Skeletal muscle satellite cell (primary cell): ENCODE measurements around the gene DIAPH3.
"Not testable (repeated sequence)": the region's sequence is repeated elsewhere in the genome, so short reads cannot be mapped to it uniquely, and the experiment has no call there.

ENCODE experiments used
- H3K27me3 ChIP-seq: 2 replicates; pipeline ENCODE4 v1.7.0; 2013; ENCODE audit warnings: low read length; ENCODE audit not compliant: control insufficient read depth, insufficient read depth
- H3K36me3 ChIP-seq: 2 replicates; pipeline ENCODE4 v1.7.0; 2013; ENCODE audit warnings: mild to moderate bottlenecking, control low read depth, low read length; ENCODE audit not compliant: insufficient read depth
- H3K4me1 ChIP-seq: 2 replicates; pipeline ENCODE4 v1.7.0; 2013; ENCODE audit warnings: low read length; ENCODE audit not compliant: control insufficient read depth, insufficient read depth
- H3K4me2 ChIP-seq: 2 replicates; pipeline ENCODE4 v1.7.0; 2013; ENCODE audit warnings: mild to moderate bottlenecking, low read length
- H3K4me3 ChIP-seq: 2 replicates; pipeline ENCODE4 v1.7.0; 2013; ENCODE audit warnings: low read length
- H3K9ac ChIP-seq: 2 replicates; pipeline ENCODE4 v1.7.0; 2013; ENCODE audit warnings: mild to moderate bottlenecking, low read depth, low read length, moderate library complexity
- H3K9me3 ChIP-seq: replicated peaks from 2 replicates; pipeline ENCODE4 v1.7.0; 2013; ENCODE audit warnings: mild to moderate bottlenecking, control low read depth, low read length

DIAPH3 gene

DNA sequence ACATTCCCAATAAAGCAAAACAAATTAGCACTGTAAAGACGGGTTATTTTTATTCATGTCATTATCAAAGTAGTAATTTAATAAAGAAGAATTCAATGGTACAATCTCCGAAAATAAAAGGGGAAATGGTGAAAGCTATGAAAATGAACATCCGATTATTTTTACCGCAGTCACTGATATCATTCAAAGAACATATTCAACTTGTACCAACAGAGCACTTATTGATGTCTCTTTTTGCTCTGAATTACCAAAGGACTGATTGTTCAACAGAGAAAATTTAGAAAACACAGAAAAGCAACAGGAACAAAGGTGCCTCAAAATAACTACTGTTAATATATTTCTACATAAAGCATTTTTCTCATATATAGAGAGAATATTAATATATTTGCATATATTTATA lies 119.4 kb downstream of the DIAPH3 start:
- H3K36me3 ChIP-seq, result no peaks in the 10 kb centered on the region
- no peaks in the 10 kb centered on the region for H3K27me3 ChIP-seq
- no peaks in the 10 kb centered on the region for H3K4me1 ChIP-seq
- no peak overlapping the region for H3K4me2 ChIP-seq
- no peak overlapping the region for H3K9ac ChIP-seq
- no peak overlapping the region for H3K4me3 ChIP-seq
- no peaks in the 10 kb centered on the region for H3K9me3 ChIP-seq

DNA sequence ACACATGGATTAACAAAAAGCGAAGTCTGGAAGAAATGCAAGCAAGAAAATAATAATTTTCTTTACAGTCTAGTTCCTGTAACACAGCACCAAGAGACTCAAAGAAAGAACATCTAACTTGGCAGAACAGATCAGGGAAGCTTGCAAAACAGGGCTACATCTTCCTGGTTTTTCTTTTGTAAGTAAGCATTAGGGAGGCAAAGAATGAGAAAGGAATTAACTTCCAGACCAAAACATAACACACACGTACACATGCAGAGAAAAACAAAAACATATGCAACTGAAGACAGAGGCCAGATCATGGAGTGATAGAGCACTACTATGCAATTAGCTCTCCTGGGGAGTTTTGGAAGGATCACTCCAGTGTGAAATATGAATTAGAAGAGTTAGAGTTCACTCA lies 120.5 kb downstream of the DIAPH3 start:
- Histone ChIP-seq H3K4me3 (no peak overlapping the region), H3K36me3 (no peaks in the 10 kb centered on the region), H3K27me3 (no peaks in the 10 kb centered on the region), H3K9ac (no peak overlapping the region), H3K9me3 (no peaks in the 10 kb centered on the region), H3K4me2 (no peak overlapping the region), H3K4me1 (no peaks in the 10 kb centered on the region)

DNA sequence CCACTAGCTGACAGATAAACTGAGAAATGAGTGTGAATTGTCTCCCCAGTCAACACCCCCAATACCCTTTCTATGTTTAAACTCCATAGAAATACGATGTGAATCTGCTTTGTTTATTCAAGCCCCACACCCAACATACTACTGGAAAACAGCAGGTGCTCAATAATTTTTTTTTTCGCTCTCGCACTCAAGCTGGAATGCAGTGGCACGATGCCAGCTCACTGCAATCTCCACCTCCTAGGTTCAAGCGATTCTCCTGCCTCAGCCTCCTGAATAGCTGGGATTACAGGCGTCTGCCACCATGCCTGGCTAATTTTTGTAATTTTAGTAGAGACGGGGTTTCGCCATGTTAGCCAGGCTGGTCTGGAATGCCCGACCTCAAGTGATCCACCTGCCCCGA lies 123.1 kb downstream of the DIAPH3 start:
- H3K9me3 ChIP-seq, H3K4me1 ChIP-seq, H3K27me3 ChIP-seq, H3K4me2 ChIP-seq, H3K36me3 ChIP-seq, H3K9ac ChIP-seq, H3K4me3 ChIP-seq: not testable (repeated sequence)

DNA sequence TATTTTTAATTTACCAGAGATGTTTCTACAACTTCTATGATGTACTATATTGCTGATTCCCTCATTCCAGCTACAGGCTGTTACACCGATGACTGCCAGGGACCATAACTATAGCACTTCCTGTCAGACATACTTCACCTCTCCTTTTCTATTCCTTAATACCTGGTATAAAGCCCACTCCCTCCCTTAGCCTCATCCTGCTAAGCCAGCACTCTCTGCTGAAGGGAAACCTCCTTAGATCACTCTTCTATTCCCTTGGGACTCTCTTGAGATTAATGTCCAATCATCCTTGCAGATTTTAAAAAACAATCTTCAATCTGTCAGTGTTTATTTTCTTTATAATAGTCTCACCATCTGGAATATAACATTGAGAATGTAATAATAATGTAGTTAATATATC lies 127.9 kb downstream of the DIAPH3 start:
- Histone ChIP-seq H3K9me3 (no peaks in the 10 kb centered on the region), H3K36me3 (peaks cover 4% of the 10 kb centered on the region), H3K9ac (no peak overlapping the region)

DNA sequence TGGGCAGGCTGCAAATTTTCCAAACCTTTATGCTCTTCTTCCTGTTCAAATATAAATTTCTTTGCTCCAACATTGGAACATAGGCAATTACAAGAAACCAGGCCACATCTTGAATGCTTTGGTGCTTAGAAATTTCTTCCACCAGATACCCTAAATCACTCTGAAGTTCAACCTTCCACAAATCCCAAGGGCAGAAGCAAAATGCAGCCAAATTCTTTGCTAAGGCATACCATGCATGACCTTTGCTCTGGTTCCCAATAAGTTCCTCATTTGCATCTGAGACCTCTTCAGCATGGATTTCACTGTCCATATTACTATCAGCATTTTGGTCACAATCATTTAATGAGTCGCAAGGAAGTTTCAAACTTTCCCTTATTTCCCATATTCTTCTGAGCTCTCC lies 130.9 kb downstream of the DIAPH3 start:
- Histone ChIP-seq H3K9ac (no peak overlapping the region), H3K4me2 (no peak overlapping the region), H3K4me1 (no peaks in the 10 kb centered on the region), H3K27me3 (no peaks in the 10 kb centered on the region), H3K36me3 (peaks cover 4% of the 10 kb centered on the region), H3K4me3 (no peak overlapping the region), H3K9me3 (no peaks in the 10 kb centered on the region)

More for the DNA sequence above, 127.9 kb downstream of the DIAPH3 start:
- Histone ChIP-seq H3K4me1 (no peaks in the 10 kb centered on the region), H3K27me3 (no peaks in the 10 kb centered on the region), H3K4me3 (no peak overlapping the region), H3K4me2 (no peak overlapping the region)

DNA sequence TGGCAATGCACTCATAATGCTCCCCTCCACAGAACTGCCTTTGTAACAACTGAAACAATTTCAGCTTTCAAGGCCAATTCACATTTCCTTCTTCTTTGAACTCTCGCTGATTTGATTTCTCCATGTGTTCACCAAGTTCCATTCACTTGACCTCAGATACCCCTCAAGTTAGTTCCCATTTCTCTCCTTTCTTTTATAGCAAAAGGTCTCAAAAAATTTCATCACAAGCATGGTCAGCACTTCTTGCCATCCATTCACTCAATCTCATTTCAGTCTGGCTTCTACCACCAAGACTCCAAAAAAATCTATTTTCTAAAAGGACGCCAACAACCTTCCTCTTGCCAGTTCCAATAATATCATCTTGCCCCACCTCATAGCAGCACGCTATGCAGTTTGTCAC lies 135.7 kb downstream of the DIAPH3 start:
- Histone ChIP-seq H3K27me3 (no peaks in the 10 kb centered on the region), H3K9me3 (no peaks in the 10 kb centered on the region), H3K4me2 (no peak overlapping the region), H3K36me3 (peaks cover 4% of the 10 kb centered on the region), H3K4me1 (no peaks in the 10 kb centered on the region), H3K9ac (no peak overlapping the region), H3K4me3 (no peak overlapping the region)

DNA sequence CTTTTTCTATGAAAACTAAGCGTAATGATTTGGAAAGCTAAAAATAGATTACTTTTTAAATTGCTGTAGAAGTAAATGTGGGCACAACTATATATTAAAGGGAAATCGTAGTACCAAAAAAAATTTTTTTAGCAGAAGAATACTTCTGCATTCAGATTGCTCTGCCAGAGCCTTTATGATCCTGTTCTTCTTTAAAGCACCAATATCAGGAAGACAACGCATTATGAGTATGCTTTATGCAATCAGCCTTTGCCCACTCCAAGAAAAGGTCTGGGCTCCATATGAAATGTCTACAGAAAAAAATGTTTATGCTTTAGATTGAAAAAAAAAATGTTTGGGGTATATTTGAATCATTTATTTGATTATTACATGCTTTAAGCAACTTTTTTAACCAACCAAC lies 137.4 kb downstream of the DIAPH3 start:
- Histone ChIP-seq H3K4me3 (no peak overlapping the region), H3K9ac (no peak overlapping the region), H3K9me3 (no peaks in the 10 kb centered on the region)

DNA sequence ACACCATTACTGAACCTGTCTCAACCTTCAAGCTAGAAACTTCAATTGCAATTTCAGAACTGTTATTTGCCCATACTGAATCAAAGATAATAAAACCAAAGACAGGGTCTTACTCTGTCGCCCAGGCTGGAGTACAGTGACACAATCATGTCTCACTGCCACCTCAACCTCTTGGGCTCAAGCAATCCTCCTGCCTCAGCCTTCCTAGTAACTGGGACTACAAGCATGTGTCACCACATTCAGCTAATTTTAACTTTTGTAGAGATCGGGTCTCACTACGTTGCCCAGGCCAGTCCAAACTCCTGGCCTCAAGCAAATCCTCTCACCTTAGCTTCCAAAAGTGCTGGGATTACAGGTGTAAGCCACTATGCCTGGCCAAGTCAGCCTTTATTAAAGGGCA lies 143.4 kb downstream of the DIAPH3 start:
- Histone ChIP-seq H3K36me3 (no peaks in the 10 kb centered on the region), H3K9me3 (no peaks in the 10 kb centered on the region), H3K9ac (no peak overlapping the region), H3K4me1 (no peaks in the 10 kb centered on the region), H3K27me3 (no peaks in the 10 kb centered on the region), H3K4me3 (no peak overlapping the region), H3K4me2 (no peak overlapping the region)

More for the DNA sequence above, 137.4 kb downstream of the DIAPH3 start:
- H3K4me2 ChIP-seq, result no peak overlapping the region
- no peaks in the 10 kb centered on the region for H3K36me3 ChIP-seq
- H3K27me3 ChIP-seq, result no peaks in the 10 kb centered on the region
- H3K4me1 ChIP-seq, result no peaks in the 10 kb centered on the region

DNA sequence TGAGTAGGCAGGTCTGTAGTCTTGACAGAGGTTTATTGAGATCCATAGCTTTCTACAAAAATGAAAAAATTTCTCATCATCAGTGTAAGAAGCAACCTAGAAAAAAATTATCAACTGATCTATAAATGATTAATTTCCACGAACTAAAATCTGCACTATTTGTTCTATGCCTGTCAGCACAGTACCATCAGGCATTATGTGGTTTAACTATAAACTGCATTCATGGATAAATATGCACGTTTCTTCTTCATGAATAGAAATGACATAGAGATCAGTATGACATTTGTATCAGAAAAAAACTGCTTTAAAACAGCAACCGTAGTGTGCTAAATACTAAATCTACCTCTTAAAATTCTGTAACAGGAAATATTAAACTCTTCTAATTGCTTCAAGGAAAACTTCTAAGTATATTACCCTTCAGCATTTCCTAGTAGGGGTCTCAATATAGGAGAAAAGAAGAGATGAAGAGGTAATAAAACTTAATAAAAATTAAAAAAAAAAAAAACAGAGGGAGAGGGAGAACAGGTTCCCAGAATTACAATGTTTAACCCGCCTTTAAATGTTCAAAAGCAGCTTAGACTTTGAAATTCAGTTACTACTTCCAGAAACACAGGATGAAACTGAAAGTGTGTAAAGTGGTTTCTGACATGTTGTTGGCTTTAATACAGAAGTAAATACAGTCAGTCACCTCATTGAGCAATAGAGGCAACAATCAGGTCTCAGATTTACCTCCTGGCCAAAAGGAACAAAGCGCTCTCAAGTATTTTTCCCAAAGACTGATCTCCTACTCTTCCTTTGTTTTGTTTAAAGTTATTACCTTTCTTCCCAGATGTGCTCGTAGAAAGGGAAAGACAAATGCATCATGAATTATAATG lies 144.4 kb downstream of the DIAPH3 start:
- H3K36me3 ChIP-seq, result no peaks in the 10 kb centered on the region
- H3K9ac ChIP-seq, result no peak overlapping the region
- no peaks in the 10 kb centered on the region for H3K9me3 ChIP-seq
- H3K4me1 ChIP-seq, result no peaks in the 10 kb centered on the region
- H3K4me2 ChIP-seq, result peak overlapping the region; percentile 32
- no peak overlapping the region for H3K4me3 ChIP-seq
- no peaks in the 10 kb centered on the region for H3K27me3 ChIP-seq

DNA sequence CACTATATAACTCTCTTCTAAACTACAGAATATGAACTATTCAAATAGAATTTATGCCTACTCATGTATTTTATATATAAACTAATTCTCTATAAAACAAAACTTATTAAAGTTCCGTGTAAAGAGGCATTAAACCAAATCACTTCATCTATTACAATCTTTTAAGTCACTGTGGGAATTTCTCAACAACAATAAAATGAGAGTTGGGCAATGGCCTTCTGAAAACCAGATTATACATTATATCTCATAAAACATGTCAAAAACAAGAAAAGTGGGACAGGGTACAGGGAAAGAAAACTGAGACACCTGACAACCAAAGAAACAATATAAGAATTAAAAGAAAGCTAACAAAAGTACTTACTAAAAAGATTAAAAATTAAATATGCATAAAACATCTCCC lies 145.2 kb downstream of the DIAPH3 start:
- Histone ChIP-seq H3K27me3 (no peaks in the 10 kb centered on the region), H3K36me3 (no peaks in the 10 kb centered on the region), H3K4me2 (no peak overlapping the region)

DNA sequence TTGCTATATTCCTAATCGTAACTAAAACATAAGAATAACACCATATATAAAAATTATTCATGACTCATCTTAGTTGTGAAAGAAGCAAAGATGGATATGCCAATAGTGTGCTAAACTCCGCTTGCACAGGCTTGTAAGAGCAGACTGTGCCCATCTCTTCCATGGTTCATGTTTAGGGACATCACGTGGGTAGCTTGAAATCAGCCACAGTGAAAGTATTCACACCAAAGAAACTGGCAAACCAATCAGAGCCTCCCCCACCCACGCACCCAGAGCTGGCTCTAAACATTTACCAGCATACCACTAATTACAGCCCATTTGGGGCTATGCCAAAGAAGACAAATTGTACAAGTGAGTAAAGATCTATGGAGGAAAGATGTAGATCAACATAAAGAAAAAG lies 147.5 kb downstream of the DIAPH3 start:
- Histone ChIP-seq H3K27me3 (no peaks in the 10 kb centered on the region), H3K4me3 (no peak overlapping the region), H3K9ac (no peak overlapping the region), H3K36me3 (no peaks in the 10 kb centered on the region), H3K9me3 (no peaks in the 10 kb centered on the region), H3K4me2 (no peak overlapping the region), H3K4me1 (no peaks in the 10 kb centered on the region)

More for the DNA sequence above, 145.2 kb downstream of the DIAPH3 start:
- H3K9me3 ChIP-seq, result no peaks in the 10 kb centered on the region
- no peaks in the 10 kb centered on the region for H3K4me1 ChIP-seq
- no peak overlapping the region for H3K9ac ChIP-seq
- no peak overlapping the region for H3K4me3 ChIP-seq

DNA sequence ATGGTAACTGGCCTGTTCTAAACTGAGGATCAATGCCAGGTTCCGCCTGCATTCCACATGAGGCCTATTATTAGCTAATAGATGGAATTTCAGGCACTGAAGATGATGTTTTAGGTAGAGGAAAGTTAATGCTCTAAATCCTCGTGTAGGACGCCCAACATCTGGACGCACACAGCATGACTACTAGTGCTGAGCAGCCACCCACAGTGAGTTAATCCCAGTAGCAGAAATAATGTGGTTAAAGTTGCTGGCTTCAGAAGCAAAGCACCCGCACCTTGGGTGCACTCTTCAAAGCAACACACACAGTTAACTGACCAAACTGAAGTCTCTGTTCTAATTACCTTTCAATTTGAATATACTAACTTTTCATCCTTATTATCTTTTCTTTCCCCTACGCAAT lies 150.6 kb downstream of the DIAPH3 start:
- Histone ChIP-seq H3K4me3 (no peak overlapping the region), H3K9ac (no peak overlapping the region), H3K27me3 (no peaks in the 10 kb centered on the region), H3K4me1 (no peaks in the 10 kb centered on the region), H3K9me3 (no peaks in the 10 kb centered on the region), H3K36me3 (no peaks in the 10 kb centered on the region), H3K4me2 (no peak overlapping the region)
